GM19240 (cell line): Measurements from ENCODE around the gene ADAMTS16.

Experiments used
- DNase-seq: peaks from one replicate; pipeline ENCODE4 v3.0.0; 2011; ENCODE audit warnings: low spot score; ENCODE audit not compliant: insufficient read length

Gene ADAMTS16

GRCh38 chr5:5141339-5141599, 1.1 kb downstream of the ADAMTS16 start:
- no peak for DNase-seq

GRCh38 chr5:5141625-5142525, 1.7 kb downstream of the ADAMTS16 start:
- no peak for DNase-seq

- no peak for DNase-seq
Observed at GRCh38 chr5:5144441-5144840, 4.3 kb downstream of the ADAMTS16 start.

GRCh38 chr5:5145651-5146529, 5.8 kb downstream of the ADAMTS16 start:
- no peak for DNase-seq

- no peak for DNase-seq
Observed at GRCh38 chr5:5146530-5147160, 6.5 kb downstream of the ADAMTS16 start.

GRCh38 chr5:5149154-5149553, 9.0 kb downstream of the ADAMTS16 start:
- no peak for DNase-seq

GRCh38 chr5:5150667-5151066, 10.5 kb downstream of the ADAMTS16 start:
- DNase-seq, result no peak

- no peak for DNase-seq
Observed at GRCh38 chr5:5154733-5155132, 14.6 kb downstream of the ADAMTS16 start.

GRCh38 chr5:5155617-5156016, 15.5 kb downstream of the ADAMTS16 start:
- no peak for DNase-seq

- no peak for DNase-seq
Observed at GRCh38 chr5:5156471-5157082, 16.4 kb downstream of the ADAMTS16 start.

GRCh38 chr5:5158472-5158895, 18.4 kb downstream of the ADAMTS16 start:
- no peak for DNase-seq

- DNase-seq, result no peak
Observed at GRCh38 chr5:5159282-5160103, 19.4 kb downstream of the ADAMTS16 start.

- no peak for DNase-seq
Observed at GRCh38 chr5:5164163-5164562, 24.0 kb downstream of the ADAMTS16 start.

- no peak for DNase-seq
Observed at GRCh38 chr5:5165541-5166002, 25.4 kb downstream of the ADAMTS16 start.

GRCh38 chr5:5169466-5169865, 29.3 kb downstream of the ADAMTS16 start:
- DNase-seq, result no peak

GRCh38 chr5:5178136-5178535, 38.0 kb downstream of the ADAMTS16 start:
- no peak for DNase-seq

- DNase-seq, result no peak
Observed at GRCh38 chr5:5178580-5178979, 38.5 kb downstream of the ADAMTS16 start.

- DNase-seq, result no peak
Observed at GRCh38 chr5:5179079-5179478, 38.9 kb downstream of the ADAMTS16 start.

- DNase-seq, result no peak
Observed at GRCh38 chr5:5179597-5179996, 39.5 kb downstream of the ADAMTS16 start.

- no peak for DNase-seq
Observed at GRCh38 chr5:5181650-5182324, 41.7 kb downstream of the ADAMTS16 start.
